IPS DF 6.9 (cell line): ENCODE data around the gene FAM151A.

Experiments
- DNase-seq: peaks from one replicate; pipeline ENCODE4 v3.0.0-alpha.2; 2013; ENCODE audit warnings: low read depth, low spot score
- H3K27ac ChIP-seq: one replicate; pipeline ENCODE4 v1.5.1; 2013; ENCODE audit warnings: low read length, control low read depth
- H3K27me3 ChIP-seq: 2 replicates; pipeline ENCODE4 v1.6.1; 2013; ENCODE audit warnings: mild to moderate bottlenecking, low read length; ENCODE audit not compliant: control insufficient read depth, insufficient read depth
- H3K36me3 ChIP-seq: 2 replicates; pipeline ENCODE4 v1.6.1; 2013; ENCODE audit warnings: low read length; ENCODE audit not compliant: control insufficient read depth, insufficient read depth
- H3K4me1 ChIP-seq: 2 replicates; pipeline ENCODE4 v1.6.1; 2013; ENCODE audit warnings: low read length; ENCODE audit not compliant: control insufficient read depth, insufficient read depth
- H3K4me3 ChIP-seq: 2 replicates; pipeline ENCODE4 v1.5.1; 2013; ENCODE audit warnings: mild to moderate bottlenecking, low read length
- H3K9me3 ChIP-seq: 2 replicates; pipeline ENCODE4 v1.6.1; 2013; ENCODE audit warnings: low read length, inconsistent platforms; ENCODE audit not compliant: control insufficient read depth, insufficient read depth
- WGBS: extraction: QIAGEN DNeasy Blood & Tissue Kit; methylation state at CpG from one replicate; pipeline ENCODE4 v1.1.7; 2013; ENCODE audit warnings: mixed read lengths, missing lambda C conversion rate; ENCODE audit not compliant: insufficient read length, insufficient coverage; 5-methylcytosine and 5-hydroxymethylcytosine counted together

The FAM151A gene

DNA sequence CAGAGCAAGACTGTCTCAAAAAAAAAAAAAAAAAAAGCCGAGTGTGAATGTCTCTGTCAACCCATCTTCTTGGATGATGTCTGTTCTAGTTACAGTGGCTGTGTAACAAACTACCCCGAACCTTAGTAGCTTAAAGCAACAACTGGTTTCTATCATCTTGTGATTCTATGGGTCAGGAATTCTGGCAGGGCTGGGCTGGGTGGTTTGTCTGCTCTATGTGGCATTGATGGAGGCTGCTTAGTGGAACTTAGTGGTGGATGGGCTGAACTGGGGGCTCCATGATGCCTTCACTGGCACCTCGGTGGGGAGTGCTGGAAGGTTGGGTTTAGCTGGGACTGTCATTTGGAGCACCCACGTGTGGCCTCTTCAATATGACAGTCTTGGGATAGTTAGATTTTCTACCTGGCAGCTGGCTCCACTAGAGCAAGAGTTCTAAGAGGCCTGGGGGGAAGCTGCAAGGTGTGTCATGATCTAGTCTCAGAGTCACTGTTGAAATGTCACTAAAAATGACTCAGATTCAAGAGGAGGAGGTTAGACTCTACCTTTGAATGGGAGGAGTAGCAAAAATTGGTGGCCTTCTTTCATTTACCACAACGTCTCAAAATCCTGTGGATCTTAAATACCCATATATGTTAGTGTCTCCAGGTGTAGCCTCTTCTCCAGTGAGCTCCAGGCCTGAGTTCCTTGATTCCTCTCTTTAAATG lies 56.7 kb downstream of the FAM151A start:
- no CpG with 5 or more reads among the region's 5 CpGs for WGBS
- Histone ChIP-seq H3K4me1 (peaks cover 8% of the 10 kb centered on the region), H3K36me3 (no peaks in the 10 kb centered on the region), H3K27ac (no peak overlapping the region), H3K27me3 (no peaks in the 10 kb centered on the region), H3K9me3 (no peaks in the 10 kb centered on the region), H3K4me3 (no peak overlapping the region)
- DNase-seq = no peak

DNA sequence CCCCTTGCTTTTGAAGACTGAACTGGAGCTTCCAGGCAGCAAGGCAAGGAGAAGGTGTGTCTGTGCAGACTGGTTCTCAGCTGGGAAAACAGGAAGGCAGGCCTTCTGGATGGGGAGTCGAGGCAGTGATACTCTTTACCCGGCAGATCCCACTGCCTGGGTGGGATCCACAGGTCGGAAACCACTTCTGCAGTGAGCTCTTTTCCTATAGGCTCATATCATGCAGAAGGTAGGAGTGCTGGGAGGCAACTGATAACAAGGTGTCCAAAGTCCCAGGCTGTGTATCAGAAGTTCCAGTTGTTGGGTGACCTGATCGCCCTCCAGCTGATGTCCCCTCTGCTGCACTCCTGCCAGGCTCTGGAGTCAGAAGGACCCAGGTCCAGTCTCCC lies 58.2 kb downstream of the FAM151A start:
- peaks cover 4% of the 10 kb centered on the region for H3K4me1 ChIP-seq
- H3K9me3 ChIP-seq = no peaks in the 10 kb centered on the region
- H3K27me3 ChIP-seq = no peaks in the 10 kb centered on the region
- H3K4me3 ChIP-seq = no peak overlapping the region
- WGBS = no CpG with 5 or more reads among the region's 4 CpGs
- DNase-seq = no peak
- no peaks in the 10 kb centered on the region for H3K36me3 ChIP-seq
- no peak overlapping the region for H3K27ac ChIP-seq

DNA sequence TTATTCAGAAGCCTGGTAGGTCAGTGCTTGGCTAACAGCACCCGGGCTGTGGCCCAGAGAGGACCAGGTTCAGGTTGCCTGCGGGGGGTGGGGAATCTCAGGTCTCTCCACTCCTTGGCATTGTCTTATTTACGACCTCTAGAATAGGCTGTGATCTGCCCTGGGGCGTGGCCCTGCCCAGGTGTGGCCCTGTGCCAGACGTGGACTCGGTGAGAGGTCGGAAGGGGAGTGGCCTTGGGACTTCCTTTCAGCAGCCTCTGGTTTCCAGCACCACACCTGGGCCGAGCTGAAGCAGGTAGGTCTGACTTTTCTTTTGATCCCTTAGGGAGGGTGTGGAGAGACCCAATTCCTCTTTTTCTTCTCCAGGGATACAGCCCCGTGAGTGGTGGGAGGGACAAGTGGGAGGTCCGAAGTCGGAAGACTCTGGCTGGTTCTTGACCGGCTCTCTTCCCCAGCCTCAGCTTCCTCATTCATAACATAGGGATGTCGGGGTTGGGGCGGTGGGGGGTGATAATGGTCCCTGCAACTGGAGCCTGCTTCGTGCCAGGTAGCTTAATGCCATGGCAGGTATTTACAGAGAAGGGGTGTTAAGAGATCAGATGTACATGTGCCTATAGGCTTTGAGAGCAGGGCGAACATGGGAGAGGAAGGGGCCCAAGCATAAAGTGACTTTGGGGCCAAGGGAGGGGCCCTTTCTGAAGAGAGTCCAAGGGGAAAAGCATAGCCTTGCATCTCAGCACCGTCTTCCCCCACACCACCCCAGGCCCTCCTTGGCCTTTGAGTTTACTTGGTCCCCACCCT lies 58.8 kb downstream of the FAM151A start:
- no CpG with 5 or more reads among the region's 17 CpGs for WGBS

DNA sequence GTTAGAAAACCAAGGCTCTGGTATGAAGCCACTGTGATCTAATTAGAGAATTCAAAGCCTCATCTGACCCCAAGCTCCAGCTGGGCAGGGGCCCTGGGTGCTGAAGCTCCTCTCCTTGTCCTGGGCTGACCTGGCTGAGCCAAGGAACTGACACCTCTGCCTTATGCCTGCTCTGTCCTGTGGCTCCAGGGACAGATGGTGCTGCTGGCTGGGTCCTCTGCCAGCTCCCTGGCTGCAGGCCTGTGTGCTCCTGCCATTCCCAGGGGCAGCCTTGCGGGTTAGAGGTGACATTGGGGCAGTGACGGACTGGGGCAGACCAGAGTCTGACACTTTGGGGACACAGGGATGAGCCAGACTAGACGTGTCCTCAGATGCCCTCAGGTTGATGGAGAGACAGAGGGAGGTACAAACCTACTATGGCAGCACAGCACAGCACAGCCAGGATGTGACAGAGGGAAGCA lies 63.5 kb downstream of the FAM151A start:
- Histone ChIP-seq H3K27me3 (no peaks in the 10 kb centered on the region), H3K36me3 (no peaks in the 10 kb centered on the region), H3K9me3 (no peaks in the 10 kb centered on the region), H3K4me3 (no peak overlapping the region), H3K4me1 (no peaks in the 10 kb centered on the region), H3K27ac (no peak overlapping the region)
- DNase-seq = no peak
- no CpG with 5 or more reads among the region's 3 CpGs for WGBS

More for the DNA sequence above, 58.8 kb downstream of the FAM151A start:
- Histone ChIP-seq H3K4me3 (no peak overlapping the region), H3K27ac (no peak overlapping the region), H3K36me3 (no peaks in the 10 kb centered on the region), H3K9me3 (no peaks in the 10 kb centered on the region), H3K27me3 (no peaks in the 10 kb centered on the region), H3K4me1 (peaks cover 3% of the 10 kb centered on the region; the same call in 1 of the 2 replicates)
- DNase-seq = no peak
